ENCODE measurements around the gene EFCAB12. TPM values are rescaled to one million over a fixed set of nuclear protein-coding genes. Genes with fewer than 3 reads are reported as not detected.

Gene EFCAB12
- total and polyA plus RNA-seq, 2 of the 8 experiments (the other 6 are each of a cell fraction or from before 2014, with no cell fraction given): 0.60 to 0.99 TPM

- no peak overlapping the region for H3K23ac ChIP-seq (ENCODE audit: insufficient read length)
- POLR2A ChIA-PET (ENCODE audit: partially characterized antibody): interaction anchor here (0.8 to 1.5 kb wide), 3 partner anchors 9 to 71 kb away, joined by 3 to 4 read pairs (median 3); a partner anchor contains a TSS
- WGBS, 2 experiments (ENCODE audit: extremely low coverage in 1 of 2, insufficient coverage in 1 of 2, insufficient read length in 1 of 2, insufficient replicate concordance in 2 of 2, low coverage in 1 of 2, low lambda C conversion rate in 2 of 2, missing lambda C conversion rate in 1 of 2): 93% methylated on average over 10 of the region's 10 CpGs; no CpG with 5 or more reads in 1 of the 2 experiments
Measured at GRCh38 chr3:129386984-129387383, 41.5 kb downstream of the EFCAB12 start.

More at GRCh38 chr3:129386984-129387383, 41.5 kb downstream of the EFCAB12 start:
- Histone ChIP-seq H4K20me1 (replicated peaks in 1 of 2; ENCODE audit: control insufficient read depth in 1 of 2, insufficient read depth in 2 of 2, low read length in 2 of 2) (peaks cover 0 to 2% of the 10 kb centered on the region in 2 experiments), H2BK15ac (ENCODE audit: low read length) (no peak overlapping the region), H3K79me1 (ENCODE audit: low read depth, low read length) (no peaks in the 10 kb centered on the region), H4K8ac (ENCODE audit: extremely low read depth, insufficient read depth, low read length) (no peak overlapping the region), H3K79me2 (ENCODE audit: control insufficient read depth in 1 of 2, insufficient read depth in 2 of 2, low read length in 2 of 2) (no peaks in the 10 kb centered on the region), H3K56ac (replicated peaks; ENCODE audit: insufficient read length, low read depth, low read length) (no peak overlapping the region), H3K4ac (replicated peaks; ENCODE audit: insufficient read length, low read depth, low read length) (no peak overlapping the region), H4K91ac (replicated peaks; ENCODE audit: insufficient read length, low read length) (no peak overlapping the region), H3K9ac (replicated peaks in 1 of 4; ENCODE audit: extremely low read depth in 1 of 4, low read depth in 3 of 4, low read length in 3 of 4) (no peak overlapping the region), H2BK12ac (ENCODE audit: low read depth, low read length) (no peak overlapping the region), H3K27me3 (replicated peaks in 1 of 4; ENCODE audit: control insufficient read depth in 3 of 4, extremely low read depth in 1 of 4, insufficient read depth in 3 of 4, low read length in 3 of 4) (no peaks in the 10 kb centered on the region), H3K27ac (ENCODE audit: low read depth, low read length) (no peak overlapping the region; the same call in 1 of the 2 replicates), H3K23me2 (ENCODE audit: low read depth, low read length) (no peaks in the 10 kb centered on the region), H3K4me1 (replicated peaks in 1 of 4; ENCODE audit: control insufficient read depth in 3 of 4, insufficient read depth in 4 of 4, low read length in 3 of 4) (no peaks in the 10 kb centered on the region; a peak in 2 of 7 replicates), H4K5ac (ENCODE audit: insufficient read length, low read depth, low read length) (no peak overlapping the region), H2BK120ac (replicated peaks; ENCODE audit: low read depth, low read length) (no peak overlapping the region), H2AFZ (ENCODE audit: low read length) (no peak overlapping the region), H2AK5ac (ENCODE audit: low read depth, low read length) (no peak overlapping the region), H2BK20ac (ENCODE audit: low read length) (no peak overlapping the region), H3K36me3 (ENCODE audit: control insufficient read depth in 2 of 4, insufficient read depth in 4 of 4, low read length in 3 of 4) (peaks cover 7 to 25% (median 19%) of the 10 kb centered on the region in 4 experiments; a peak in 6 of 8 replicates), H3K14ac (ENCODE audit: insufficient read length) (no peak overlapping the region), H3K9me3 (ENCODE audit: insufficient read depth in 2 of 2, low read depth in 1 of 2, low read length in 1 of 2) (no peaks in the 10 kb centered on the region), H3K4me2 (ENCODE audit: insufficient read depth in 1 of 2, low read depth in 2 of 2, low read length in 2 of 2) (no peak overlapping the region), H2BK5ac (ENCODE audit: low read depth, low read length) (no peak overlapping the region), H3K18ac (ENCODE audit: extremely low read depth, low read length) (no peak overlapping the region), H3K4me3 (ENCODE audit: extremely low read depth in 1 of 4, insufficient read depth in 2 of 4, low read depth in 3 of 4, low read length in 4 of 4) (no peak overlapping the region)
- DNase-seq (ENCODE audit: low read depth in 1 of 2, low spot score in 2 of 2) (no peak), FAIRE-seq (no peak)
- TF ChIP-seq TAF1 (IDR thresholded peaks at IDR 0.05; ENCODE audit: low read depth, low read length) (no peak), POLR2AphosphoS5 (IDR thresholded peaks at IDR 0.05; ENCODE audit: low read depth, low read length) (peak; percentile 30; the same call in 1 of the 2 replicates), JUND (IDR thresholded peaks at IDR 0.05; ENCODE audit: low read length) (no peak), CTBP2 (IDR thresholded peaks at IDR 0.05; ENCODE audit: borderline replicate concordance, insufficient read depth, insufficient read length, low read length) (no peak)
- CTCF ChIA-PET (ENCODE audit: partially characterized antibody): interaction anchor here (0.7 to 1.4 kb wide), 6 partner anchors 12 to 168 kb away, joined by 3 to 7 read pairs (median 4); no protein-coding TSS in a partner anchor

All from H1 (cell line).